HG02884 (cell line): ENCODE results near the gene CHRND.

Experiments used
- ATAC-seq: cut with Tn5 transposase; IDR thresholded peaks from one replicate; pipeline ENCODE4 v1.9.1; 2021; ENCODE audit warnings: mild to moderate bottlenecking, moderate library complexity; ENCODE audit not compliant: unreplicated experiment

Gene CHRND

DNA sequence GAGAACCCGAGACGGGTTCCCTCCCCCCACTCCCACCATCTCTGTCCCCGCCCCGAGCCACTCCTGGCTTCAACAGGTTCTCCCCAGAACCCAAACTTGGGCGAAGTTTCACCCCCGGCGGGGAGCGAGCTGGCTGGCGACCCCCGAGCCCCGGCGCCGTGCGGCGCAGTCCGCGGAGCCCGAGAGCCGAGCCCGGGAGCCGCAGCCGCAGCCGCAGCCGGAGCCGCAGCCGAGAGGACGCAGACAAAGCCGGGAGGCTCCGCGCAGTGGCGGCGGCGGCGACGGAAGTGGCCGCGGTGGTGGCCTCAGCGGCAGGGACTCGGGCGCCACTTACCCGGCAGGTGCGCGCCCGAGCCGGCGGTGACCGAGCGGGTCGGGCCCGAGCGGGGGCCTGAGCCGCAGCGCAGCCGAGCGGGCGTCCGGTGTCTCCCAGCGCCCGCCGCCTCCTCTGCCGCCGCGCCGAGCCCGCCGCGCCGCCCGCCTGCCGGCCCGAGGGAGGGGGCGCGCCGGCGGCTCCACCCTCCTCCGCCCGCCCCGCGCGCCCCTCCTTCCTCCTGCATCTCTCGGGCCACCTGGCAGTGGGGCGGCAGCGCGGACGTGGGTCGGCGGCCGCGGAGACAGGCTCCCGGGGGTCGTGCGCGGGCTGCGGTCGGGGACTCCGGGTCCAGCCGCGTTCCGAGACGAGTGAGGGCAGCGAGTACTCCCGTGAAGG, 38.4 kb upstream of the CHRND start, which contains the start of gene ECEL1:
TSS of gene ECEL1 (minus strand) at position 450 of the 712 bp plus-strand sequence. CDS start 1,181 bp downstream, outside the sequence.
- ATAC-seq = no peak

DNA sequence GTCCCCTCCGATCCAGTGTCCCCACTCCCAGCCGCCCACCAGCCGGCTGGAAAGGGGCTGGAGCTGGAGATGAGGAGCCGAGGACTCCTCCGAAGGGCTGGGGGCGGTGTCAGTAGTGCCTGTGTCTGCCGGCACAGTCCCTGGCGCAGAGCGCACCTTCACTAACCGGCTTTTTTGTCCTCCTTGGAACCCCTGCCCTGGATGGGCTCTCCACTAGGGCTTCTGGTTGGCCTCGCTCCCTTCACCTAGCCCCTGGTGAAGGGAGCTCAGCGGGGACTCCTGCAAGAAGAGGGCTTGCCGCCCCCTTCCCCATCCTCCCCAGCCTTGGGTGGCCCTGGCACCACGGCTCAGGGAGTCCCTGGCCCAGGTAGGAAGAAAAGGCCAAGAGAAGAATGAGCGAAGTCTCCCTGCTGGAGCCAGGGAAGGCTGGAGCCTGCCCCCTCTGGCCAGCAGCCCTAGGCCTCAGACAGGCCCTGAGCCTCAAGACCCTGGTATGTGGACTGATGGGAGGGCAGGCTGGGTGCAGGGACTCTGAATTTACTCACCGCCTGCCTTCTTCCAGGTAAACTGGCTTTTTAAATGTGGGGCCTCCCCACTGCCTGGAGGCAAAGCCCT, 37.8 kb upstream of the CHRND start:
- ATAC-seq = no peak

DNA sequence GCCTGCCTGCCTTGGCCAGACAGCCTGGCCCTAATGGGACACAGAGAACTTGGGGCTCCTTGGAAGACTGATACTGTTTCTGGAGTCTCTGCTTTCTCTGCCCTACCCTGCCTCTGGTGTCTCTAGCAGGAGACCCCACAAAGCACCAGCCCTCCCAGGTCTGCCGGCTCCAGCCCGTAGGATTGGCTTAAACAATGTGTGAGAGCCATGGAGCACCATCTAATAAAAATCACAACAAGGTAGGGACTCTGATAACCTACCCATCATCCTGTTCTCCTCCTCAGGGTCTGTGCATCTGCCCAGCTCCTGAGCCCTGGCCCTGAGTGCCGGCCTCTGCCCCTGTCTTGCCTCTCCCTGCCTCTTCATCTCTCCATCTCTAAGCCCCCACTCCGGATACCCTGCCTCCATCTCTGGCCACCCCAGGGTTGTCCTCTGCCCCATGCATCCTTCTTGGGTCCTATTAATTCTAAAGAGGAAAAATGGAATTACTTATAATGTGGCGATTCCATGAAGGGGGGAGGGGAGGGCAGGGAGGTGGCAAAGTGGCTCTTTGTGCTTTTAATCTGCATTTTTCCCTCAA, 37.1 kb upstream of the CHRND start:
- ATAC-seq = no peak

DNA sequence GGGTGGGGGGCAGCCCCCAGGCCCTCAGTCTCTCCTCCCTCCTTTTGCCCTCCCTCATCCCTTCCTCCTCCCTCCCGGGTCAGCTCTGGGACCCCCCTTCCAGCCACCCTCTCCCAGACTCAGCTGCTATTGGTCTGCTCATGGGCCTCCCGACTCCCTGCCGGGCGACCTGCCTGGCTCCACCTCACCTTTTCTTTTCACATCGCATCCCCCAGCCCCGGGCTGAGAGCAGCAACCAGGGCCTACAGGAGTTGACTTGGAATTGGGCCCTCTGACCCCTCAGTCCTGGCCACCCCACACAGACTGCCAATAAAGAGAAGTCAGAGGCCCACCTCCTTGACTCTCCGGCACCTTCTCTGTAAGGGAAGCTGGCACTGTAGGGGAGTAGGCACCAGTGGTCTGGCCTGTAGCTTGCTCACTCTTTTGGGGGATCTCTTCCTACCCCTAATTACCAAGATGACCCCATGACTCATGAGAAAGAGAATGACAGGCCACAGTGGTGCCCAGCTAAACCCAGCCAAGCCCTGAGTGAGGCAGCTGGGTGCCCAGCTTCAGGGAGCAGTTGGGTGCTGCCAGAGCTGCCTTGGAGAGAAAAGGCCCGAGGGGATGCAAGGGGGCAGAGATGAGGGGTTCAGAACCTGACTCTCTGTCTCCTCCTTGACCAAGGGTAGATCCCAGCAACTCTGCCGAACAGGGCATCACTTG, 36.3 kb upstream of the CHRND start:
- ATAC-seq = no peak

DNA sequence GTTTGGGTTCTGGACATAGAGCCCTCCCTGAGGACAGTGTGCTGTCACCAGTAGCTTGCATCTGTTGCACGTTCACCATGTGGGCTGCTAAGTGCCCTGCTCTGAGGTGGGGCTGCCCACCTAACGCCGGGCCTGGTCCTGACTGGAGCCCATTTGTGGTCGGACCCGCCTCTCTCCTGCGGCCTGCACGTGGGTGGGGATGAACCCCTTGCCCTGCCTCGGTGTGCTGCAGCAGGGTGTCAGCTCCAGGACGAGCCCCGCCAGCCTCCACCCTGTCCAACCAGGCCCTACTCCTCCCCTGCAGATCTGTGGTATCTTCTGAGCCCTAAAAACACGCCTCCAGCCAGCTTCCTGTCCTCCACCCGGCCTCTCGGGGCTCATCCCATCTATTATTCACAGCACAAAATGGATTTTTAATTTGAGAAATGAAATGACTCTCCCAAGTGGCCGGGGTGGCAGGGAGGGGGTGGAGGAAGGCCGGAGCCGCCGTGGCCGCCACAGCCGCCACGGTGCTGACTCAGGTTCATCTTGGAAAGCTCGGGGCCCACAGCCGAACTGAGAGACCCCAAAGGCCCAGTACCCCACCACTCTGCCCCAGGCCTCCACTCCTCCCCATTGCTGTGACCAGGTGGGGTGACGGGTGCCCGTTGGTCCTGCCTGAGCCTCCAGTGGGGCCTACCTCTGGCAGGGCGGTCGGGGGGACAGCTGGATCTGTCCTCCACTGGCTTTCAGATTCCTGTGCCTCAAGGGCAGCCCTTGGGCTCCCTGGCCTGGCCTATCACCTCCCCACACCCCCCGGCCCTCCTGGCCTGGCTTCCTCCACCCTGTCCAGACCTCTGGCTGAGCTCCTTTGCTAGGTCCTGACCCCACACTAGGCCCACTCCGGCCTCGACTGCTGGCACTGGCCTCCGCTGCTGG, 35.5 kb upstream of the CHRND start:
- ATAC-seq = no peak

DNA sequence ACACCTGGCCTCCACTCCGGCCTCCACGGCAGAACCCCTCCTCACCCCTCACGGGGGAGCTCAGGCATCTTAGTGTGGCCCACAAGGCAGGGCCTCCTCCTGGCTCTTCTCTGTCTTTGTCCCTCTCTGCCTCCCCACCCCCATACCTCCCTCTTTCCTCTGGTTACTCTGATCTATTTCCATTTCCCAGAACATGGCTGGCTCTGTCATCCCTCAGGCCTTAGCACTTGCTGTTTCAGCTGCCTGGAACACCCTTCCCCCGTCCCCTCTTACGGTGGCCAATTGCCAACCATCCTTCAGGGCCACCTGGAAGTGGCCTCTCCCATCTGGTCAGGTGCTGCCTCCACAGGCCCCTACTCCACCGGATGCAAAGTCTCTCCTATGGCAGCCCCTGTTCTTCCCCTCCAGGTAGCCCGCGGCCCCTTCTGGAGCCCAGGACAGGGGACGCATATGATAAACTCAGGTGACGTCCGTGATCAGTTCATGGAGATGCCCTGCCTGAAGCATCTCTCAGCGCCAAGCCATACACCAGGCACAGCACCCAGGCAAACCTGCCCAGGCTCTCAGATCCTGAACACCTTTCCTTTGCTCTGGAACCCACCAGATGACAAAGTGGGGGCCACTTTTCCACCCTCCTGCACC, 34.7 kb upstream of the CHRND start:
- no peak for ATAC-seq

DNA sequence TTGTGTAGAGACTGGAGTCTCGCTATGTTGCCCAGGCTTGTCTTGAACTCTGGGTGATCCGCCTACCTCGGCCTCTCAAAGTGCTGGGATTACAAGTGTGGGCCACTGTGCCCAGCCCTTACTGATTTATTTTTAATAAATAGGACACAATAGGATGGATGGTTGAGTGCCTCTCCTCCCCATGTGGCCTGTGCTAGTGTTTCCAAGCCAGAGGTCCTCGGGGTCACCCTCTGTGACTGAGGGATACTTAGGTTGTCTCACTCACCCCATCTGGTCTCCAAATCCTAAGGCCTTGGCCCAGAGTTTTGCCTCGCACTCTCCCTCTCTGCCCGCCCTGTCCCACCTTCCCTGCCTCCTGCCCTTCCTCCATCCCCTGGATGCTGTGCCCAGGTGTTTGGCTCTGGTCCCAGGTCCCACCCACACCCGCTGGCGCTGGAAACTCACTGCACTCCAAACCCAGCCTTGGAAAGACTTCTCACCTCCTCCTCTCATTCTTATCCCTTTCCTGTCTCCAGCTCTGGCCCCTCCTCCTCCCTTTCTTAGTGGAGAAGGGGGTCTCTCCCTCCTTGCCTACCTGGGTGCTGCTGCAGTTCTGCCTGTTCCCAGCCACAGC, 33.6 kb upstream of the CHRND start:
- no peak for ATAC-seq

DNA sequence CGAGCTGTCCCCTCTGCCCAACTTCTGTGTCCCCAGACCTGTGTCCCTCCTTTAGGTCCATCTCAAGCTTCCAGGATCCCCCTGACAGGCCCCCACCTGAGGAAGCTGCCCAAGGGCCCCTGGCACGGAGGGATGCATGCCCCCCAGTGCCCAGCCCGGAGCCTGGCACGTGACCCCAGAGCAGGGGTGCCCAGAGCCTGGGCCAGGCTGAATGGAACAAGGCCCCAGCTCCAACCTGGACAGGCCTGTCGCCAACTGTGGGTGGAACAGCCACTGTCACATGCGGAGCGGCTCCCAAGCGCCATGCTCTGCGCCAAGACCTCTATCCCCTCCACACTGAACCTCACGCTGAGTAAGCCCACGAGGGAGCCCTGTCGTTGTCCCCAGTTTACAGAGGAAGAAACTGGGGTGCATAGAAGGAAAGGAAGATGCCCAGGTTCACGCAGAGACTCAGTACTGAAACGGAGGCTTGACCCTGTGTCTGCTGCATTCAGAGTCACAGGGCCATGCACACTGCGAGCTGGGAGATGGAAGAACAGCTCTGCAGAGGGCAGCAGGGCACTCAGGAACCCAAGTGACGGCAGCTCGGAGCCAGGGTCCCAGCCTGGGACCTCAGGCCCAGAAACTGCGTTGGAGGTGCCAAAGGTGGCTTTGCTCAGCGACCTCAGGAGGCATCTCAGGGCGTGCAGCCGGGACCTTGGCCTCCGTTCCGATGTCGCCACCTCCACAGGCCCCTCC, 32.8 kb upstream of the CHRND start:
- ATAC-seq = no peak

DNA sequence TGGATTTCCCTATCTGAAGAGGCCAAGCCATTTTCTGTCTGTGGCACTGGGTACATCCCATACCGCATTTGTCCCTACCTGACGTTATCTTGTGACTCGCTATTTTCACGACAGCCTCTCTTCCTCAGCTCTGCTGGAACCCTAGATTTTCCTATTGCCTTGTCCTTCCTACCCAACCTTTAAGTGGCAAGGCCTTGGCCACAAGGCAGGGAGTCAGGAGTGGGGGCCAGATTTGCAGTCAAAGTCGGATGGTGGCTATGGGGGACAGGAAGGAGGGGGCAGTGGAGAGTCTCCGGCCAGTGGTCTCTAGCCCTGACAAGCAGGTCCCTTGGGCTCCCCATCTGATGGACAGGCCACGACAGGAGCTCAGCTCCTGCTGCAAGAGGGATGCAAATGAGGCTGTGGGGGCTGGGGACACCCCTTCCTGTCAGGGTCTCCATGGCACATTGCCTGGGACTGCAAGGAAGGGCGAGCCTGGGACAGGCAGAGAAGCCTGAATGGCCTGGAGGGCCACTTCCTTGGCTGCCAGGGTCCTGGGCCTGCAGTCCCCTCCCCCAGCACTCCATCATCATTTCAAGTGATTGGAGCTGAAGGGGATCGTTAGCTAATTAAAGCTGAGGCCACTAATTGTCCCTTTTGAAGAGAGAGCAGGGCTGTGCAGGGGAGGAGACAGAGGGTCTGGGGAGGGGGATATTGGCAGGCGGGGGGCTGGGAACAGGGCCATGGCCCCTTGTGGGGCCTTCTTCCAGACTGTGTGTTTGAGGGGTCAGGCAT, 32.1 kb upstream of the CHRND start:
- ATAC-seq = no peak

DNA sequence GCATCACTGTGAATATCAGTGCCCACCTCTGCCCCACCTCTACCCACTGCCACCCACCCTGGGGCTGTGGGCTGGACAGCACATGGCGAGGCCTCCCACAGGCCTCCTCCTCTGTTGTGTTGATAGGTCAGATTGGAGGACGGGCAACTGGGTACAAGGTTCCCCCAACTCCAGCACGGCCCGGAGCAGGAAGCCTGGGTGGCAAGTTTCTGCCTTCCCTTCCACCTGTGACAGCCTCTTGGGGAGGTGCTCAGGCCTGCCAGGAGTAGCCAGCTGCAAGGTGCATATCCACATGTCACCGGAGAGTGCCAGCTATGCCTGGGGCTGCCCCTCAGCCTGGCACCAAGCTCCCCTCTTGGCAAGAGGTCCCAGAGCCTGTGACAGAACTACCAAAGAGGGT, 31.4 kb upstream of the CHRND start:
- ATAC-seq = no peak

DNA sequence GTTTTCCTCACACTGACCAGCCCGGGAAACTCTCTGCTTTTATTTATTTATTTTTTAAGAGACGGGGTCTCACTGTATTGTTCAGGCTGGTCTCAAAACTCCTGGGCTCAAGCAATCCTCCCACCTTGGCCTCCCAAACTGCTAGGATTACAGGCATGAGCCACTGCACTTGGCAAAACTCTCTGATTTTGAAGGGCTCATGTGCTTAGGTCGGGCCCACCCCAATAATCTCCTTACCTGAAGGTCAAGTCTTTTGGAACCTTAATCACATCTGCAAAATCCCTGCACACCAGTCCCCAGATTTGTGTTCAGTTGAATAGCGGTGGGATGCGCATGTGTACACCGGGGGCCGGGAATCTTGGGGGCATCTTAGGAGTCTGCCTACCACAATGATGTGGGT, 30.7 kb upstream of the CHRND start:
- ATAC-seq = no peak

DNA sequence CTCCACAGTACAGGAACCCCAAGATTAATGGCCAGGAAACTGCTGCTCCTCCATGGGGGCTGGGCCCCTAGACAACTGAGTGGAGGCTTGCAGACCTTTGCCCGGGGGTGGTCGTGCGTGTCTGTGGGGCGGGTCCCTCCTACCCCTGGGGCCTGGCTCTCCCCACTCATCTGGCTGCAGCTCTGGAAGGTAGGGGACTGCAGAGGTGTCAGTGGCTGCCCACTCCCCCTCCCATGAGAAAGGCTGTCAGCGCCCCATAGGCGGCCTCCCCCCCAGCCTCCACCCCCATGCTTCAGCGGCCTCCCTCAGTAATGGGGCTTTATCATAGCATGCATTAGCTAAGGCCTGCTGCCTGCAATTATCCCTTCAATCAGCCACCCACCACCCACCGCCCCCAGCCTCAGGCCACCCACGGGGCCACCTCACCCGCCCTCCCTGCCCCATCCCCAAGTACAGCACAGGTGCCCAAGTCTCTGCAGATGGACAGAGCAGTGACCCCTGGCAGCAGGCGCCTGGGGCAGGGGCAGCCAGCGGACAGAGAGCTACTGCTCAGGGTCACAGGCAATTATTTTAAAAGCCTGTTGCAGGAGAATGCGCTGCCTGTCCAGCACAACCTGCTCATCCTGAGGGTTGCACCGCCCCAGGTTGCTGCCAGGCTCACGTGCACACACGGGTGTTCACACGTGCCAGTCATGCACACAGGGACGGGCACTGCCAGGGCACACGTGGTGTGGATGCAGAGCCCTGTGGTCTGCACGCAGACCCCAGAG, 29.3 kb upstream of the CHRND start:
- no peak for ATAC-seq

DNA sequence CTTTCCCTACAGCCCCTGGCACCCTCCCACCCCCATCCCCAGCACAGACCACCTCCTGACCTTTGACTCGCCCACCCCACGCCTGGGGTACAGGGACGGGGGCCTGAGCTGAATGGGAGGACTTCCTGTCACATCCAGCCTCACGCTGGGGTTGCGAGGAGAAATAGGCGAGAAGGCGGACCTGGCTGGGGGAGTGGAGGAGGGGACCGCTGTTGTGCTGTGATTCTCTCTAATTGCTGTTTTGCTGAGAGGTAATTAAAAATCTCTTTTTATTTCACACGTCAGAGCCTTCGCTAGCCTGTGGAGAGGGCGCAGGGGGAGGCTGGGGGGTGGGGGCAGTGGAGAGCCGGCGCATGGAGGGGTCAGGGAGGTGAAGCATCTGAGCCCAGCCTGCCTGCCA, 28.6 kb upstream of the CHRND start:
- ATAC-seq = no peak

DNA sequence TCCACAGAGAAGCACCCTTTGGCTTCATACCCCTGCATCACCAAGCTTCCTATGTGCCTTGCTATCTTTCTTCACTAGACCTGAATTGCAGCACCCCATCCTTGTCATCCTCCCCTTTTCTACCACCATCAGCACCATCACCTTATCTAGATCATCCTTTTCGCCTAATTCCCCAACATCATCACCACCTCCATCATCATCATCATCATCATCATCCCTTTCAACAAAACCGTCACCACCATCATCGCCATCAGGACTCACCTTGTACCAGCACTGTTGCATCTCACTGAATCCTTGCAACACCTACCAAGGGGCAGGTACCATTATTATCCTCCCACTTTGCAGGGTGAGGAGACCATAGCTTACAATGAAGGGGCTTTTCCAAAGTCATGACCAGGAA, 27.5 kb upstream of the CHRND start:
- no peak for ATAC-seq

DNA sequence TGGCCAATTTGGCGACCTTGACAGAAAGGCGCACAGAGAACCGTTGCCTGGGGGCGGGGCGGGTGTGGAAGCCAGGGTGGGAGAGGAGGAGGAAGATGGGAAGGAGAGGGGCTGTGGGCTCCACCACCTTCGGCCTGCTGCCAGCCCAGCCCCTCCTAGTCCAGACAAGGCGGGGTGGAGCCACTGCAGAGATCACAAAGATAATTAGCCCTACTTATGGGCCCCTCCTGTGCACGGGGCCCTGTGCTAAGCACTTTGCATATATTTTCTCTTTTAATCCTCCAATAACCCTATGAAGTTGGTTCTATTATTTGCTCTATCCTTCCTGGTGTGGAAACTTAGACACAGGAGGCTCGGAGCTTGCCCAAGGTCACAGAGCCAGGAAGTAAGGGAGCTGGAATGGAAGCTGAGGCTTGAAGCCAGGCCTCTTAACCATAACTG, 24.6 kb upstream of the CHRND start:
- ATAC-seq = no peak

DNA sequence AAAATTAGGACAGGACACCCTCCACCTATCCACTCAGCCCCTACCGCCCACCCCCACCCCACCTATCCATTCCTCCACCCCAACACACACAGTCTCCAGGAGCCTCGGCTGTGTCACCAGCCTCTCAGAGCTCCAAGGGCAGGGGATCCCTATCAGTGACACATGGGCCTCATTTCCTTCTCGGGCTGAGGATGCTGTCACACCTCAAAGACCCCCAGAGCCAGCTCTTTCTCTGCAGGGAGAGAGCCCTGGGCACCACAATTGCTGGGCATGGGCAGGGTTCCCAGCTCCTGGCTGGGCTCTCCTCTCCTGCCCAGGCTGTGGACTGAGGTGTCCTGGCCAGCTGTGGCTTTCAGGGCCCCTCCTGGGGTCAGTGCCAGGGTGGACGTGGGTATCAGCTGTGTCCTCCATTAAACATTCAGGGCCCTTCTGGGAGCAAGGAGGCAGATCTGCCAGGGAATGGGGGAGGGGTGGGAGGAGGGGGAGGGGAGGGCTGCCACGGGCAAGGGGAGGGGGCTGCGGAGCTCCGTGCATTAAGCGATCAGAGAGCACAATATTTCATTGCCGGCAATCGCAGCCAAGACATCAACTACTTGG, 24.1 kb upstream of the CHRND start:
- ATAC-seq = no peak

DNA sequence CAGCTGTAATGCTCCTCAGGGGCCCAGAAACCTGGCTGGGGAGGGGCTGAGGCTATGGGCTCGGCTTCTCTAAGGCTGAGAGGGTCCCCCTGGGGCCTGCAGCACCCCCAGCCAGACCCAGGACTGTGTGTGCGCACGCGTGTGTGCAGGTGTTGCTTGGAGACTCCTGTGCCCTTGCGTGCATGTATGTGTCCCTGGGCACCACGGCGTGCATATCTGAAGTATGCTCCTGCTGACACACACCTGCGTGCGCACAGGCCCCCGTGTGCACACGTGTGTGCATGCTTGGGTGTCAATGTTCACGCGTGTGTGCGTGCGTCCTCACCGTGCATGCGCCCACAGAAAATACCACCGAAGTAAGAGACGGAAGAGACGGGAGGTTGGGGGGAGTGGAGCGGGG, 23.4 kb upstream of the CHRND start:
- no peak for ATAC-seq
